SK-N-MC (cell line): ENCODE measurements around the gene POLR2L.

ENCODE experiments used
- DNase-seq: peaks from one replicate; pipeline ENCODE4 v3.0.0-alpha.2; 2011; ENCODE audit warnings: low read depth, low spot score
- H3K27ac ChIP-seq: fragments of 200-600 bp; sonication (generic); 2 replicates; pipeline ENCODE4 v1.5.1; 2016; ENCODE audit warnings: mixed run types
- H3K36me3 ChIP-seq: fragments of 200-600 bp; sonication (generic); 2 replicates; pipeline ENCODE4 v1.6.1; 2017; ENCODE audit warnings: antibody characterized with exemption, low read length, mixed read lengths; ENCODE audit not compliant: insufficient read depth
- H3K4me3 ChIP-seq: fragments of 200-600 bp; sonication (generic); 2 replicates; pipeline ENCODE4 v1.5.1; 2016
- H3K9ac ChIP-seq: fragments of 200-600 bp; sonication (generic); 2 replicates; pipeline ENCODE4 v1.8.0; 2017; ENCODE audit warnings: mixed run types, mixed read lengths; ENCODE audit not compliant: insufficient read length
- H3K9me3 ChIP-seq: fragments of 200-600 bp; sonication (generic); 2 replicates; pipeline ENCODE4 v1.6.1; 2017; ENCODE audit warnings: low read depth, mild to moderate bottlenecking, antibody characterized with exemption, low read length, moderate library complexity, mixed read lengths
- EZH2 ChIP-seq: fragments of 200-600 bp; sonication (generic); IDR thresholded peaks from one replicate; pipeline ENCODE4 v1.6.1; 2017; ENCODE audit warnings: antibody characterized with exemption
- FOXP2 ChIP-seq: optimal IDR thresholded peaks from 2 replicates; pipeline ENCODE3; 2011; ENCODE audit warnings: mild to moderate bottlenecking, moderate library complexity; ENCODE audit not compliant: insufficient read depth; ENCODE audit errors: extremely low read length, control extremely low read depth
- POLR2AphosphoS5 ChIP-seq: IDR thresholded peaks from 2 replicates; pipeline ENCODE4 v1.6.1; 2012; ENCODE audit warnings: mild to moderate bottlenecking, low read depth, low read length, borderline replicate concordance

Gene POLR2L

DNA sequence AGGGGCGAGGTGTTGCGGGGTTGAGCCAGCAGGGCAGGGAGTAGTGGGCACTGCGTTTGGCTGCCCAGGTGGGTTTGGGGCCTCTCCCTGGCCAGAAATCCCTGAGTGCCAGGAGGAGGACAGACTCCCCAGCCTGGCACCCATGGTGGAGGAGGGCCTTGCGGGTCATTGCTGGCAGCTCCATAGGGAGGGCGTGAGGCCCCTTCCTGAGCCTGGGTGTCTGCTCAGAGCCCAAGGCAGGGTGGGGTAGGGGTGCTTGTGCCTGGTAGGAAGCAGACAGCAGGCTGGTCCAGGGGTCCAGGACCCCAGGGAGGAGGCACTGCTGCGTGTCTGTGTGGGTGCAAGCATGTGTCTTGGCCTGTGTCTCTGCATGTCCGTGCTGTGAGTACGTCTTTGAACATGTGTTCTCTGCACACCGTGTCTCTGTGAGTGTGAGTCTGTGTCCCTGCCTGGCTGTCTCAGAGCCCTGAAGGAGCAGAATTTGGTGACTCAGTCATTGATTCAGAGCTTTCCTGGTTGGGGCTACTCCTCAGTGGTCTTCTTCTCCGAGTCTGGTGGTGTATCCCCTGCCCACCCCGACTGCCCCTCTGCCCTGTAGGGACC is 4.3 kb upstream of the POLR2L start:
- Histone ChIP-seq H3K9me3 (no peaks in the 10 kb centered on the region), H3K9ac (no peak overlapping the region), H3K4me3 (no peak overlapping the region), H3K36me3 (no peaks in the 10 kb centered on the region), H3K27ac (peak overlapping the region; percentile 86; the same call in 1 of the 2 replicates)
- no peak for DNase-seq
- TF ChIP-seq POLR2AphosphoS5 = no peak
- no peak for TF ChIP-seq EZH2
- no peak for TF ChIP-seq FOXP2

DNA sequence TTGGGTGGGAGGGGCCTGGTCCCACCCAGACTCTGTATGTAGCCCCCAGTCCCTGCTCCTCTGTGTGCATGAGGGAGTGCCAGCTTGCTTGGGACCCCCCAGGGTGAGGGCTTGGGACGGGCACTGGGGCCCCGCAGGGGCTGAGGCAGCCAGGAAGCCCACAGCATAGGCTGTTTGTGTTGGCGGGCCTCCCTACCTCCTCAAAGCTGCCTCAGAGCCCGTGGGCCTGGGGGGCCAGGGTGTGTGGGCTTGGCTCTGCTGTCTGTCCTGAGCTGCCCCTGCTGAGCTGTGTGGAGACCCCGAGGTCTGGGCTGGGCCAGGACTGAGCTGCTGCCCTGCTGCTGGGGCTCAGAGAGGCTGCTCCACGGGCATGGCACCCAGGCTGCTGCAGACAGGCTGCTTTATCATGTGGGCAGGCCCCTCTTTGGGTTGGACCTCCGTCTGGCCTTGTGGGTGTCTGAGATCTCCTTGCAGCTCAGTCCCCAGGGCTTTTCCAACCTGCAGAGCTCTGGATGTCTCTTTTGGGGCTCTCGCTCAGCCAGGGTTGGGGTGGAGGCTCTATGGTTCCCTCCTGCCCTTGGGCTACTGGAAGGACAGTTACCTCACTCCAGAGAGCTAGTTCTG is 3.7 kb upstream of the POLR2L start:
- DNase-seq = no peak
- Histone ChIP-seq H3K4me3 (peak overlapping the region; percentile 25; the same call in 1 of the 2 replicates), H3K9me3 (no peaks in the 10 kb centered on the region), H3K27ac (peak overlapping the region; percentile 86), H3K9ac (no peak overlapping the region), H3K36me3 (no peaks in the 10 kb centered on the region)
- TF ChIP-seq FOXP2 (no peak), POLR2AphosphoS5 (peak; percentile 18; the same call in 1 of the 2 replicates)

DNA sequence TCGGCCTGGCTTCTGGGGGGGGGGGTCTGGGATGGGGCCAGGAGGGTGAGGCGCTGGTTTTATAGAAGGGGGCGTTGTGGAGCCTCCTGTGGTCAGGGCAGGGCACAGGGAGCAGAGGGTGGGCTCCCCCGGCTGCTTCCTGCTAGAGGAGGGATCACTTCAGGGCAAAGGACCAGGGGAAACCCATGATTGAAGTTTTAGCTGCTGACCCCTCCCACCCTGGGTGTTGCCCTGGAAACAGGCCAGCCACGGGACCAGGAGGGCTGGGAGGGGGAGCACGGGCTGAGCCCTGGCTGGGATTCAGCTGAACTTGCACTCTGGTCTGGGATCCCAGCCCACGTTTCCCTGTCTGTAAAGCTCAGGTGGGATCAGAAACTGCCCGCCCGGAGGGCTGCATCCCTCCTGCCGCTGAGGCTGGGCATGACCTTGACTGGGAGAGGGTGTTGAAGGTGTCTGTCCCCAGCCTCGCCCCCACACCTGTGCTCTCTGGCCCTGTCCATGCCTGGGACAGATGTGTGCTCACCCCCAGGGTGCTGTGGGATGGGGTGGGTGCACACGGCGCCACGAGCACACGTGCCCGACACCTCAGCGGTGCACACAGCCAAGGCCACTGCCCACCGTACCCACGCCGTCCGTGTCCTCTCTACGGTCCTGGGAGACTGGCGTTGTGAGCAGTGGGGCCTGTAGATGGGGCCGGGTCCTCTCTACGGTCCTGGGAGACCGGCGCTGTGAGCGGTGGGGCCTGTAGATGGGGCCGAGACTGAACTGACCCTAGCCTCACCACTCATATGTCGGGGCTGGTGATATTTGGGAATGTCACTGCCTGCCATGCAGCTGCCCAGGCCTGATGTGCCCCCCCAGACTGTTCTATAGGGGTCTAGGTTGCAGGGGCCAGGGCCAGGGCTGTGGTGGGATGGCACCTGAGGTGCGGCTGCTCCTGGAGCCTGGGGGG is 2.6 kb upstream of the POLR2L start:
- peak overlapping the region; percentile 86 for H3K27ac ChIP-seq
- H3K36me3 ChIP-seq = peaks cover 6% of the 10 kb centered on the region
- H3K9ac ChIP-seq = no peak overlapping the region
- peak overlapping the region; percentile 97 for H3K4me3 ChIP-seq
- no peaks in the 10 kb centered on the region for H3K9me3 ChIP-seq
- TF ChIP-seq POLR2AphosphoS5 = no peak
- no peak for TF ChIP-seq EZH2
- TF ChIP-seq FOXP2 = no peak
- DNase-seq = no peak

DNA sequence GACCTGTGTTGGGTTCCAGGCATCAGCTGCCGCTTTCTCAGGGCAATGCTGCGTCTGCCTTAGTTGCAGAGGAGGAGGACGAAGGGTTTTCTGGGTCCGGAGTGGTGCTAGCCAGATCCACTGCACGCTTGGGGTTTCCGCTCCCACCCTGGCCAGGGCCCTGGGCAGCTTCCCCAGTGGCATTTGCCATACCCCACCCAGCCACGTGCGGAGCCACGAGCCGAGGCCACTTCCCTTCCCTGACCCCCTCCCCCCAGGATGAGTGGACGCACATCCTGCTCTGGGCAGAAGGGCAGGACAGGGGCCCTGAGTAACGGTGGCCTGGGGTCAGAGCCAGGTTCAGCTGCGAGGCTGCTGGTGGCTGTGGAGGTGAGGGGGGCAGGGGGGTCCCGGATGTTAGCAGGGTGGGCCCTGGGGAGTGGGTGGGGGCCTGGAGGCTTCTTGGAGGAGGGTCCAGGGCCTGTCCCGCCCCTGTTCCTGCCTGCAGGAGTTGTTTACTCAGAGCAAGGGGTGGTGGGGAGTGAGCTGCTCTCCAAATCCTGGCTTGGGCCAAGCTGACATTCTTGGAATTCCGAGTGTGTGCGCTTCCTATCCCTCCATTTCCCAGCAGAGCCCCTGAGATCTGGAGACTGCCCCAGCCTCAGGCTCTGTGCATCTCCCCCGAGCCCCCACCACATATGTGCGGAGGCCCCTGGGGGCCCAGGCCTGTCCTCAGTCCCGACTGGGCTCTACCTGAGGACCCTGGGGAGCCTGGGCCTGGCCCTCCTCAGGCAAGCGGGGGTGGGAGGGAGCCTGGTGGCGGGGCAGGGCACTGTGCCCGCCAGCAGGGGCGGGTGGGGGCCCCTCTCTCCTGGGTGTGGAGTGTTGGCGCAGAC is 1.7 kb upstream of the POLR2L start:
- Histone ChIP-seq H3K9ac (peak overlapping the region; percentile 95), H3K36me3 (peaks cover 15% of the 10 kb centered on the region), H3K4me3 (peak overlapping the region; percentile 97), H3K27ac (peak overlapping the region; percentile 86), H3K9me3 (no peaks in the 10 kb centered on the region)
- DNase-seq = no peak
- peak; percentile 65 for TF ChIP-seq FOXP2
- no peak for TF ChIP-seq EZH2
- TF ChIP-seq POLR2AphosphoS5 = no peak; the same call in 1 of the 2 replicates

DNA sequence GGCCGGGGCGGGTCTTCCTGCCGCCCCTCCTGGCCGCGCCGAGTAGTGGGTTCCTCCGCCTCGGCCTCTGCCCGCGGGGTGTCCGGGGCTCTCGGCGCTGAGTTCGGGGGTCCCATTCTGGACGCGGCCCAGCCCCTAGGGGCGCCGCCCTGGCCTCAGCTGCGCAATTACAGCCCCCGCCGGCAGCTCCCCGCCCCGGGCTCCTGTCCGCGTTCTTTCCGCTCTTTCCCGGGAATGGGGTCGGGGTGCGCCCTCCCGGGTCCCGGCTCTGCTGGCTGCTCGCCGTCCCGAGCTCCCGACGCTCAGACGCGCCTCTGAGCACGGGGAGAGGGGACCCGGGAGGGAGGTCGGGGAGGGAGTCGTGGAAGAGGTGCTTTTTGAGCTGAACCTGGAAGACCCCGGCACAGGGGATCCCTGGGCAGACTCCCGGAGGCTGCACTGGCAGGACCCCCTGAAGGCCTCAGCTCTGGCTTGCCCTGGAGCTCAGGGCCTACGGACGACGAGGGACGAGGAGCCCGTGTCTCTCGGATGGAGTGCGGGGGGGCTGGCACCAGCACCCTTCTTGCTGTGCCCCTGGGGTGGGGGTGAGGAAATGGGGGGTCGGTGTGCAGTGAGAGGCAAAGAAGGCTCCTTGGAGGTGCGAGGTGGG is 881 bp upstream of the POLR2L start:
- Histone ChIP-seq H3K36me3 (peaks cover 22% of the 10 kb centered on the region), H3K9ac (peak overlapping the region; percentile 95), H3K27ac (peak overlapping the region; percentile 86), H3K4me3 (peak overlapping the region; percentile 97), H3K9me3 (no peaks in the 10 kb centered on the region)
- TF ChIP-seq EZH2 (no peak), FOXP2 (no peak), POLR2AphosphoS5 (no peak)
- DNase-seq = no peak

DNA sequence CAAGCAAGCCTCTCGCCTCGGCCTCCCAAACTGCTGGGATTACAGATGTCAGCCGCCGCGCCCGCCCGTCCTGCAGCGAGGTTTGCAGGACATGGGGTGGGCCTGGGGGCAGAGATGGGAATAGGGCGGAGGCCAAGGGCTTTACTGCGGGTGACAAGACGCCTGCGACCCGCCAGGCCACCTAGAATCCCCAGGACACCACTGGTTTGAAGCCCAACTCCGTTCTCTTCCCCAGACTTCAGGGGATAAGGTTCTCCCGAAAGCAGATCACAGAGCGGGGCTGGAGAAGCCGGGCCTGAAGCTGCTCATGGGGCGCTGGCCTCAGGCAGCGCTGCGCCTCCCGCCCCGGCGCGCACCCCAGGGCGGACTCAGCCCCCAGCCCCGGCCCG is 354 bp downstream of the POLR2L start:
- Histone ChIP-seq H3K27ac (peak overlapping the region; percentile 96), H3K9me3 (no peaks in the 10 kb centered on the region), H3K4me3 (peak overlapping the region; percentile 97), H3K36me3 (peaks cover 34% of the 10 kb centered on the region), H3K9ac (peak overlapping the region; percentile 95)
- DNase-seq = no peak
- TF ChIP-seq FOXP2 = no peak

DNA sequence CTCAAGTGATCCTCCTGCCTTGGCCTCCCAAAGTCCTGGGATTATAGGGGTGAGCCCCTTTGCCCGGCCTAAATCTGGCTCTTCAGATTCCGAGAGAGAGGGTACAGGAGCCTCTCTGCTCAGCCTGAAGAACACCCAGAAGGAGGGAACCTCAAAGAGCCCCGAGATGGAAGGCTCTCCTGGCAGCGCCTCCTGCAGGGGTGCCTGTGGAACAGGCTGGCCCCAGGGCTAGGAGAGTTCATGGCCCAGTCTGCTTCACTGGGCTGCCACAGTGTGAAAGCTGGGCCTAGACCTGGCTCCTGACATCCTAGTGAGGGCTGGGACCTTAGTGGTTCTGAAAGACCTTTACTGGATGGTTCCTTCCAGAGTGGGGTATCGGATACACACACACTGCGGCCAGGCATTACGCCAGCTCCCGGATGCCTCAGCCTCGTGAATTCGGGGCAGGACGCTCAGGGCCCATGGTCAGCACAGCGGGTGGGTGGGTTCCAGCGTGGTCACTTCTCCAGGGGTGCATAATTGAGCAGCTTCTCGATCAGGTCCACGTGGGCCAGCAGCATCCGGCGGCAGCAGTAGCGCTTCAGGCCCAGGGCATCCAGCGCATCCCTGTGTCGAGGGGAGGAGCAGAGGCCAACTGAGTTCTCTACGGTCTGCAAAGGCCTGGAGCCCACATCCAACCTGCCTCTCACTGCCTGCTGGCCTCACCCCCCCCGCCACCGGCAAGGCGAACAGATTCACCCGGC is 2.3 kb downstream of the POLR2L start:
- Histone ChIP-seq H3K36me3 (peaks cover 37% of the 10 kb centered on the region), H3K4me3 (peak overlapping the region; percentile 97), H3K9ac (peak overlapping the region; percentile 12), H3K27ac (peak overlapping the region; percentile 9; the same call in 1 of the 2 replicates), H3K9me3 (no peaks in the 10 kb centered on the region)
- no peak for DNase-seq
- no peak for TF ChIP-seq POLR2AphosphoS5
- no peak for TF ChIP-seq FOXP2
- no peak for TF ChIP-seq EZH2
